Smooth muscle cell (in vitro differentiated cells): ENCODE measurements around the gene NOB1. TPM values are rescaled to one million over a fixed set of nuclear protein-coding genes. Genes with fewer than 3 reads are reported as not detected.

Source experiments
- DNase-seq: peaks from one replicate; lab custom pipeline; 2025; ENCODE audit not compliant: unreplicated experiment; lab: John Stamatoyannopoulos, UW
- H2AFZ ChIP-seq: fragments of 200-600 bp; sonication (generic); 2 replicates; pipeline ENCODE4 v1.6.0; 2016; ENCODE audit warnings: antibody characterized with exemption, low read depth, mild to moderate bottlenecking
- H3F3A ChIP-seq: fragments of 200-600 bp; sonication (generic); 2 replicates; pipeline ENCODE4 v1.6.0; 2017; ENCODE audit warnings: antibody characterized with exemption, low read depth
- H3K27ac ChIP-seq: fragments of 200-600 bp; sonication (generic); 2 replicates; pipeline ENCODE4 v1.5.1; 2016; ENCODE audit warnings: low read depth, mild to moderate bottlenecking
- H3K27me3 ChIP-seq: fragments of 200-600 bp; sonication (generic); 2 replicates; pipeline ENCODE4 v1.6.1; 2016; ENCODE audit warnings: low read depth, mild to moderate bottlenecking
- H3K36me3 ChIP-seq: fragments of 200-600 bp; sonication (generic); 2 replicates; pipeline ENCODE4 v1.5.1; 2016; ENCODE audit warnings: low read depth
- H3K4me1 ChIP-seq: fragments of 200-600 bp; sonication (generic); 2 replicates; pipeline ENCODE4 v1.5.1; 2016; ENCODE audit warnings: low read depth
- H3K4me2 ChIP-seq: fragments of 200-600 bp; sonication (generic); 2 replicates; pipeline ENCODE4 v1.6.0; 2016; ENCODE audit warnings: mild to moderate bottlenecking
- H3K4me3 ChIP-seq: fragments of 200-600 bp; sonication (generic); 2 replicates; pipeline ENCODE4 v1.5.1; 2016; ENCODE audit warnings: mild to moderate bottlenecking
- H3K79me2 ChIP-seq: fragments of 200-600 bp; sonication (generic); 2 replicates; pipeline ENCODE4 v1.6.0; 2016; ENCODE audit warnings: low read depth, mild to moderate bottlenecking
- H3K9ac ChIP-seq: fragments of 200-600 bp; sonication (generic); 2 replicates; pipeline ENCODE4 v1.6.0; 2016; ENCODE audit warnings: low read depth
- H3K9me3 ChIP-seq: fragments of 200-600 bp; sonication (generic); replicated peaks from 2 replicates; pipeline ENCODE4 v1.5.1; 2016; ENCODE audit warnings: low read depth
- H4K20me1 ChIP-seq: fragments of 200-600 bp; sonication (generic); 2 replicates; pipeline ENCODE4 v1.6.0; 2016; ENCODE audit warnings: low read depth
- CTCF ChIP-seq: fragments of 200-600 bp; sonication (generic); IDR thresholded peaks from 2 replicates; pipeline ENCODE4 v1.5.1; 2017; ENCODE audit warnings: borderline replicate concordance, mild to moderate bottlenecking, antibody characterized with exemption; ENCODE audit not compliant: insufficient read depth, poor library complexity, severe bottlenecking
- WGBS: methylation state at CpG from one replicate; pipeline ENCODE4 v1.1.7; 2016; ENCODE audit warnings: low lambda C conversion rate; 5-methylcytosine and 5-hydroxymethylcytosine counted together
- polyA plus RNA-seq: library from polyadenylated mRNA; unstranded; fragments of >200 nt; fragmentation: Nextera tagmentation; extraction: Ambion mirVana; gene quantifications from 2 replicates; pipeline ENCODE4 v1.2.1, GENCODE V29; 2016
- total RNA-seq: library from RNA; depleted of rRNA; stranded (reverse); fragments of >200 nt; gene quantifications from 2 replicates; pipeline ENCODE4 v1.2.3, GENCODE V29; 2014

NOB1 gene
- total and polyA plus RNA-seq, 2 experiments from 2014 or later, result 20.6 to 24.2 TPM

- Histone ChIP-seq H3K36me3 (peaks cover 11% of the 10 kb centered on the region), H3K4me1 (peaks cover 8% of the 10 kb centered on the region), H2AFZ (peak overlapping the region; percentile 81), H3K4me3 (peak overlapping the region; percentile 67), H3K27me3 (no peaks in the 10 kb centered on the region), H3K27ac (peak overlapping the region; percentile 15), H4K20me1 (no peaks in the 10 kb centered on the region), H3K9me3 (no peaks in the 10 kb centered on the region), H3K79me2 (peaks cover 39% of the 10 kb centered on the region), H3K9ac (peak overlapping the region; percentile 81), H3K4me2 (peak overlapping the region; percentile 91), H3F3A (no peaks in the 10 kb centered on the region)
- TF ChIP-seq CTCF, result no peak
- 6% methylated on average over 4 of the region's 4 CpGs for WGBS
- DNase-seq, result no peak
Observed at GRCh38 chr16:69754143-69754468, 620 bp downstream of the NOB1 start.

GRCh38 chr16:69748694-69749345 is 5.9 kb downstream of the NOB1 start:
- Histone ChIP-seq H4K20me1 (no peaks in the 10 kb centered on the region), H3K4me1 (peaks cover 6% of the 10 kb centered on the region), H2AFZ (no peak overlapping the region), H3K27ac (no peak overlapping the region), H3K27me3 (no peaks in the 10 kb centered on the region), H3K9me3 (no peaks in the 10 kb centered on the region), H3K4me3 (no peak overlapping the region), H3K36me3 (peaks cover 23% of the 10 kb centered on the region), H3K4me2 (no peak overlapping the region), H3F3A (no peaks in the 10 kb centered on the region), H3K9ac (no peak overlapping the region), H3K79me2 (peaks cover 30% of the 10 kb centered on the region)
- no peak for TF ChIP-seq CTCF
- WGBS, result 91% methylated on average over 20 of the region's 20 CpGs
- no peak for DNase-seq

- Histone ChIP-seq H2AFZ (no peak overlapping the region), H3F3A (no peaks in the 10 kb centered on the region), H3K27me3 (no peaks in the 10 kb centered on the region), H4K20me1 (no peaks in the 10 kb centered on the region), H3K4me1 (no peaks in the 10 kb centered on the region), H3K79me2 (peaks cover 13% of the 10 kb centered on the region), H3K9me3 (no peaks in the 10 kb centered on the region), H3K4me2 (no peak overlapping the region), H3K36me3 (peaks cover 23% of the 10 kb centered on the region), H3K27ac (no peak overlapping the region), H3K9ac (no peak overlapping the region), H3K4me3 (no peak overlapping the region)
- no peak for TF ChIP-seq CTCF
- WGBS, result 38% methylated on average over 3 of the region's 8 CpGs
- DNase-seq, result no peak
Observed at GRCh38 chr16:69747115-69747514, 7.6 kb downstream of the NOB1 start.

DNA sequence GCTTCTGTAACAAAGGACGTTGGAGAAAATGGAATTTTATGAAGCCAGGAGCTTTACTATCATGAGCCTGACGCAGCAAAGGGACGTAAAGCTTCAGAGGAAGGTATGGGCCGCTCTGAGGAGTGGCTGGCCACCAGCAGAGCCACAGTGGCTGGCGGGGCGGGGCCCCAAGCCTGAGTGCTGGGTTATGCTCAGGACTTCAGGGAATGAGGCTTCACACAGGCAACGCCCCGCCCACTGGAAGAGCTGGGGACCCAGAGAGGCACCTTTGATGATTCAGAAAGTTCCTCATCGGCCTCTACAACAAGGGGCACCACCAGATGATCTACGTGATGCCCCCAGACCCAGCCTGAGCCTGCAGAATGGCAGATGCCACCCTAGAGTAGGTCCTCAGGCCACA is 8.8 kb downstream of the NOB1 start:
- DNase-seq, result no peak
- no peak overlapping the region for H3K27ac ChIP-seq
- H3F3A ChIP-seq, result no peaks in the 10 kb centered on the region
- H2AFZ ChIP-seq, result no peak overlapping the region
- H3K4me1 ChIP-seq, result no peaks in the 10 kb centered on the region
- no peak overlapping the region for H3K4me3 ChIP-seq
- no peak for TF ChIP-seq CTCF
- 90% methylated on average over 10 of the region's 10 CpGs for WGBS
- H3K9me3 ChIP-seq, result no peaks in the 10 kb centered on the region
- peaks cover 26% of the 10 kb centered on the region for H3K36me3 ChIP-seq
- H3K79me2 ChIP-seq, result peaks cover 5% of the 10 kb centered on the region
- no peaks in the 10 kb centered on the region for H4K20me1 ChIP-seq
- H3K27me3 ChIP-seq, result no peaks in the 10 kb centered on the region
- no peak overlapping the region for H3K9ac ChIP-seq
- no peak overlapping the region for H3K4me2 ChIP-seq
